AG10803 (cell line): ENCODE results near the gene AIG1.

Experiments
- DNase-seq: peaks from one replicate; pipeline ENCODE4 v3.0.0; 2010; ENCODE audit warnings: low read depth
- H3K4me3 ChIP-seq: 2 replicates; pipeline ENCODE4 v1.5.1; 2011; ENCODE audit warnings: mild to moderate bottlenecking, low read length, control low read depth
- CTCF ChIP-seq: conservative IDR thresholded peaks from 2 replicates; pipeline ENCODE4 v1.5.1; 2011; ENCODE audit warnings: mild to moderate bottlenecking, low read length, control low read depth, inconsistent platforms

The AIG1 gene

GRCh38 chr6:143223895-143224294, 163.2 kb downstream of the AIG1 start:
- TF ChIP-seq CTCF: no peak

GRCh38 chr6:143224516-143224915, 163.8 kb downstream of the AIG1 start:
- DNase-seq: no peak
- H3K4me3 ChIP-seq: no peak overlapping the region
- no peak for TF ChIP-seq CTCF

More at GRCh38 chr6:143223895-143224294, 163.2 kb downstream of the AIG1 start:
- peak; percentile 39 for DNase-seq
- no peak overlapping the region for H3K4me3 ChIP-seq

GRCh38 chr6:143225929-143226328, 165.2 kb downstream of the AIG1 start:
- H3K4me3 ChIP-seq: no peak overlapping the region
- TF ChIP-seq CTCF: no peak
- DNase-seq: no peak

- DNase-seq: no peak
- no peak for TF ChIP-seq CTCF
- H3K4me3 ChIP-seq: no peak overlapping the region
Measured at GRCh38 chr6:143227675-143228074, 167.0 kb downstream of the AIG1 start.

- no peak for DNase-seq
- H3K4me3 ChIP-seq: no peak overlapping the region
- no peak for TF ChIP-seq CTCF
Measured at GRCh38 chr6:143229400-143229799, 168.7 kb downstream of the AIG1 start.

- H3K4me3 ChIP-seq: no peak overlapping the region
- DNase-seq: peak; percentile 28
- peak; percentile 55 for TF ChIP-seq CTCF
Measured at GRCh38 chr6:143232849-143233248, 172.2 kb downstream of the AIG1 start.

GRCh38 chr6:143233554-143234285, 173.0 kb downstream of the AIG1 start:
- no peak for DNase-seq
- no peak overlapping the region for H3K4me3 ChIP-seq
- no peak for TF ChIP-seq CTCF
